Fibroblast of mammary gland (primary cell): ENCODE results near the gene DDT.
"Not testable (repeated sequence)": the region's sequence is repeated elsewhere in the genome, so short reads cannot be mapped to it uniquely, and the experiment has no call there.

Experiments
- DNase-seq: peaks from one replicate; pipeline ENCODE4 v3.0.0-alpha.2; 2010; ENCODE audit warnings: low read depth
- H3K4me3 ChIP-seq: 2 replicates; pipeline ENCODE4 v1.5.1; 2011; ENCODE audit warnings: low read depth, mild to moderate bottlenecking, low read length, moderate library complexity; ENCODE audit not compliant: control insufficient read depth
- CTCF ChIP-seq: conservative IDR thresholded peaks from 2 replicates; pipeline ENCODE4 v1.5.1; 2011; ENCODE audit warnings: low read depth, low read length, inconsistent platforms; ENCODE audit not compliant: control insufficient read depth, insufficient read depth

The DDT gene

DNA sequence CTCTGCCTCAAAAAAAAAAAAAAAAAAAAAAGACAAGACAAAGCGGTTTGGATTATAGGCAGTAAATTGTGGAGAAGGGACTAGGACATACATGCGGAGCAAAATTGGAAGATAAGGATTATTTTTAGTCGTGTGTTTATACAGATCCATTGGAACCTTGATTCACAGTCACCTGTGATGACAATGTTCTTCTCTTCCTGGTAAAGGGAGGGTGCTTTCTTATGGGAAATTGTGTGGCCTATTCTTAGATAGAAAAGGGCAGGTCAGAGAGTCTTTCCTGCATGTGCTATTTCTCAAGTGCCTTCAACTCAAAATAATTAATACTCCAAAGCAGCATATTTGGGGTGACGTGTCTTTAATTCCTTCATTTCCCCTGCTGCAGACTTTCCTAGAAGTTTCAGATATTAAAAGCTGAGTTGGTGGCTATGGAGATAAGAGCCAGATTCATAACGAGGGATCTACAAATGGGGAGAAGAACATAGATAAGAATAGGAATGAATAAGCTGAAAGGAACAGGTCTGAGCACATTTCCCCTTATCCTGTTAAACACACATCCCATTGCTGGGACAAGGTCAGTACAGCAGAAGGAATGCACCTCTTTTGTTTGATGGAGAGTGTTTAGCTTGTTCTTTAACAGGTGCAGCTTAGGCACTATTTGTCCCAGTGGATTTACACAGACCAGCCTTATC lies 35.8 kb downstream of the DDT start:
- no peak for TF ChIP-seq CTCF
- H3K4me3 ChIP-seq = no peak overlapping the region
- no peak for DNase-seq

DNA sequence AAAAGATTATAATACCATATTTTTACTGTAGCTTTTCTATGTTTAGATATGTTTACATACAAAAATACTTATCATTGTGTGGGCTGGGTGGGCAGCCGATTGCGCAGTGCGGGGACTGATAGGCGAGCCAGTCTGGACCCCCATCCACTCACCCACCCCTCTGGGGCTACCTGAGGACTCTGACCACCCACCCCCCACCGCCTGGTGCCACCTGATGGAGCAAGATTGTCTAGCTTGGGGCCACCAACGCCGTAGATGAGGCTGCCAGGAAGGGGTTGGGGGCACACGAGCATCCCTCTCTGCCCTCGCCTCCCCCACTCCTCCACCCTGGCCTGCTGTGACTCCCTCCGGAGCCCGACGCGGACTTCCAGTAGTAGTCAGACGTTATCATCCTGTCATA lies 47.7 kb downstream of the DDT start:
- no peak overlapping the region for H3K4me3 ChIP-seq
- DNase-seq = no peak
- TF ChIP-seq CTCF = no peak

DNA sequence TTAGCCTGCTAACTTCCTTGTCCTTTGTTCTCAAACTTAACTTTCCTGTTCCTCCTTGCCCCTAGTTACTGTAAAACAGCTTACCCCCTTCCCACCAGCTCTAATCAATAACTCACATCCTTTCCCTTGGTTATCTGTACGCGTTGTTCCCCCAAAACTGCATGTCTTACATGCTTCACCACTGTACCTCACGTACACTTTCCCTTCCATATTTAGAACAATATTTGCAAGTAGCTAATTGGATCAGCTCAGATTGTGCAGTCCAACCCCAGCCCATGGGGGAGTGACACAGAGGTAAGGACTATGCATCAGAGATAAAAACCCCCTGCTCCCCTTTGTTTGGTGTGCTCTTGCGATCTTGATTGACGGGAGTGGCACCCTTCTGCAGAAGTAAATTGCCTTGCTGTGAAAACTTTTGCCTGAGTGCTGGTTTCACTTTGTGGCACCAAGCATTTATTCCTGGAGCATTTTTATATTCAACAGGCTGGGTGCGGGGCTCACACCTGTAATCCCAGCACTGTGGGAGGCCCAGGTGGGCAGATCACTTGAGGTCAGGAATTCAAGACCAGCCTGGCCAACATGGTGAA lies 49.1 kb downstream of the DDT start:
- H3K4me3 ChIP-seq = no peak overlapping the region
- DNase-seq = no peak
- no peak for TF ChIP-seq CTCF

GRCh38 chr22:23922921-23923320 lies 51.3 kb downstream of the DDT start:
- H3K4me3 ChIP-seq = no peak overlapping the region
- TF ChIP-seq CTCF = no peak
- no peak for DNase-seq

GRCh38 chr22:23921586-23922201 lies 52.5 kb downstream of the DDT start:
- H3K4me3 ChIP-seq = not testable (repeated sequence)
- peak; percentile 61 for DNase-seq
